RWPE1 (cell line): Measurements from ENCODE around the gene MYO7A.
"Not testable (repeated sequence)": the region's sequence is repeated elsewhere in the genome, so short reads cannot be mapped to it uniquely, and the experiment has no call there.

Source experiments
- CTCF ChIA-PET: fragments of 350-600 bp; sonication (Branson Sonifier 250); formaldehyde crosslinking; extraction: SDS; loops from one replicate; lab custom pipeline; 2021; lab: Yijun Ruan, JAX
- POLR2A ChIA-PET: fragments of 400-600 bp; formaldehyde crosslinking; extraction: SDS; loops from one replicate; lab custom pipeline; 2020; ENCODE audit warnings: antibody characterized with exemption; ENCODE audit not compliant: low non-redundant PET; lab: Yijun Ruan, JAX
- DNase-seq: peaks from one replicate; pipeline ENCODE4 v3.0.0; 2012; ENCODE audit warnings: low spot score
- H3K27ac ChIP-seq: fragments of 450-650 bp; 2 replicates; pipeline ENCODE4 v1.5.1; 2017
- CTCF ChIP-seq: fragments of 450-650 bp; conservative IDR thresholded peaks from 2 replicates; pipeline ENCODE4 v1.5.1; 2017; ENCODE audit warnings: low read depth, mild to moderate bottlenecking

The MYO7A gene

GRCh38 chr11:77095551-77096490 lies 32.2 kb upstream of the MYO7A start:
- DNase-seq, result no peak
- ChIA-PET CTCF (interaction anchor here (0.6 to 1.8 kb wide), 5 partner anchors 29 to 940 kb away, joined by 3 to 6 read pairs (median 5); partner anchors contain the start of gene CAPN5), POLR2A (no interaction called here)
- TF ChIP-seq CTCF, result no peak
- no peak overlapping the region for H3K27ac ChIP-seq

GRCh38 chr11:77096591-77097019 lies 31.4 kb upstream of the MYO7A start:
- no peak overlapping the region for H3K27ac ChIP-seq
- no peak for TF ChIP-seq CTCF
- no peak for DNase-seq
- CTCF ChIA-PET, result interaction anchor here (0.6 to 0.7 kb wide), 2 partner anchors 50 to 939 kb away, joined by 4 to 5 read pairs; no protein-coding TSS in a partner anchor
- POLR2A ChIA-PET, result no interaction called here

GRCh38 chr11:77097180-77097579 lies 30.9 kb upstream of the MYO7A start:
- H3K27ac ChIP-seq, CTCF ChIA-PET, DNase-seq, POLR2A ChIA-PET: not testable (repeated sequence)

GRCh38 chr11:77100166-77101042 lies 27.6 kb upstream of the MYO7A start:
- no peak for DNase-seq
- H3K27ac ChIP-seq, result no peak overlapping the region
- POLR2A ChIA-PET, result no interaction called here
- CTCF ChIA-PET, result interaction anchor here (1.1 kb wide), 1 partner anchor 53 kb away, joined by 3 read pairs; no protein-coding TSS in a partner anchor
- TF ChIP-seq CTCF, result no peak

GRCh38 chr11:77101043-77101537 lies 27.0 kb upstream of the MYO7A start:
- no peak for DNase-seq
- no peak for TF ChIP-seq CTCF
- no peak overlapping the region for H3K27ac ChIP-seq
- CTCF ChIA-PET, result interaction anchor here (0.6 to 1.1 kb wide), 2 partner anchors 54 to 370 kb away, joined by 3 read pairs; no protein-coding TSS in a partner anchor
- POLR2A ChIA-PET, result no interaction called here

- no peak for DNase-seq
- ChIA-PET CTCF (no interaction called here), POLR2A (no interaction called here)
- H3K27ac ChIP-seq, result no peak within 1 kb of the TSS
- no peak for TF ChIP-seq CTCF
Observed at GRCh38 chr11:77102246-77103210, 25.5 kb upstream of the MYO7A start, which contains the start of gene OMP. Gene OMP, plus strand, starts transcription at chr11:77102840. Its CDS starts 0 bp downstream, at chr11:77102840.
